Measurements from ENCODE around the gene VRK1.

Gene VRK1

GRCh38 chr14:96790706-96791105 is 6.5 kb upstream of the VRK1 start:
- no peak for TF ChIP-seq CTCF (conservative IDR thresholded peaks at IDR 0.05)
- no peak overlapping the region for H3K27ac ChIP-seq

GRCh38 chr14:96792003-96792402 is 5.2 kb upstream of the VRK1 start:
- TF ChIP-seq CTCF (conservative IDR thresholded peaks at IDR 0.05), result no peak
- no peak overlapping the region for H3K27ac ChIP-seq

GRCh38 chr14:96792591-96792990 is 4.6 kb upstream of the VRK1 start:
- no peak overlapping the region for H3K27ac ChIP-seq
- TF ChIP-seq CTCF (conservative IDR thresholded peaks at IDR 0.05), result no peak

- H3K27ac ChIP-seq, result no peak overlapping the region
- TF ChIP-seq CTCF (conservative IDR thresholded peaks at IDR 0.05), result no peak
Observed at GRCh38 chr14:96793547-96793946, 3.6 kb upstream of the VRK1 start.

GRCh38 chr14:96795109-96795828 is 1.9 kb upstream of the VRK1 start:
- no peak overlapping the region for H3K27ac ChIP-seq
- no peak for TF ChIP-seq CTCF (conservative IDR thresholded peaks at IDR 0.05)

- TF ChIP-seq CTCF (conservative IDR thresholded peaks at IDR 0.05), result no peak
- peak overlapping the region; percentile 78 for H3K27ac ChIP-seq
Observed at GRCh38 chr14:96797582-96798349, 584 bp downstream of the VRK1 start.

- no peak overlapping the region for H3K27ac ChIP-seq
- no peak for TF ChIP-seq CTCF (conservative IDR thresholded peaks at IDR 0.05)
Observed at GRCh38 chr14:96798956-96799355, 1.8 kb downstream of the VRK1 start.

All from VCaP (cell line).